Mucosa of stomach (tissue), 1 donor: ENCODE measurements around the gene PCMTD2.
"Not testable (repeated sequence)": the region's sequence is repeated elsewhere in the genome, so short reads cannot be mapped to it uniquely, and the experiment has no call there.

Source experiments
- H3K27me3 ChIP-seq: one replicate; pipeline ENCODE4 v1.7.0; 2013; ENCODE audit warnings: mild to moderate bottlenecking, low read length; ENCODE audit not compliant: control insufficient read depth, insufficient read depth
- H3K36me3 ChIP-seq: one replicate; pipeline ENCODE4 v1.7.0; 2013; ENCODE audit warnings: low read length; ENCODE audit not compliant: control insufficient read depth, insufficient read depth
- H3K4me1 ChIP-seq: one replicate; pipeline ENCODE4 v1.7.0; 2013; ENCODE audit warnings: mild to moderate bottlenecking, low read length; ENCODE audit not compliant: control insufficient read depth, insufficient read depth
- H3K4me3 ChIP-seq: one replicate; pipeline ENCODE4 v1.7.0; 2013; ENCODE audit warnings: low read length
- H3K9ac ChIP-seq: one replicate; pipeline ENCODE4 v1.7.0; 2013; ENCODE audit warnings: mild to moderate bottlenecking, low read length, moderate library complexity
- H3K9me3 ChIP-seq: one replicate; pipeline ENCODE4 v1.7.0; 2013; ENCODE audit warnings: mild to moderate bottlenecking, low read length, moderate library complexity; ENCODE audit not compliant: control insufficient read depth
- donor health status: Pancreatic carcinoma.

PCMTD2 gene

DNA sequence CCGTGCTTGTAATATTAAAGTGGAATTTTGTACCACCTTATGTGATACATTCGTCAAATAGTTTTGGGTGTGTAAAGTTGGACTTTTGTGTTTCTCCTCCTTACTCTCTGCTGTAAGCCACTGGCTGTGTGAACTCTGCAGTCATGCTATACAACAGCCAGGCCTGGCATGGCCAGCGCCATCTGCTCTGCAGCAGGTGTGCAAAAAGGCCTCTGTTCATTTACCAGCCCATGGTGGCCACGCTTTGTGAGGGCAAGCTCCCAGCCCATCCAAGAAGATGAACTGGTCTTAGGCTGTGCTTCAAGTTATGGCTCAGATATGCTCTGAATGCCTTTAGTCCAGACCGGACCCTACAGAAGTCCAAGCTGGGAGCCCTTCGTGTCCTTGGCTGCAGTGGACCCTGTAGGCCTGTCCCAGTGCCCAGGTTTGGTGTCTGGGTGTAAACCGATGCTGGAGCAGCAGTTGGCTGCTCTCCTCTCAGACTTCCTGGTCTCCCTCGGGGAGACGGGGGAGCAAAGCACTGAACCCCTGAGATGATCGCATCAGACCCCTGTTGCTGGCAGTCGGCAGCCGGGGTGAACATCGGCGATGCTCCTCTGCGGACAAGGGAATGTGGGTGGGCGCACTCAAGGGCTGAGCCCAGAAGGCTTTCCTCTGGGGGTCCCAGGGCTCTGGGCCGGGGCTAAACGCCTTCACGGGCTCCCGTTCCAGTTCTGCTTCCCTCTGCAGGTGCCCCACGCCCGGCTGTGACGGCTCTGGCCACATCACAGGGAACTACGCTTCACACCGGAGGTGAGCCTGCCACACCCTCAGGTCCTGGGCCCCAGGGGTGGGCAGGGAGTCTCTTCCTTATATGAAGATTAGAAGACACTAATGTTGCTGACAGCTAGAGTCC, 28.6 kb upstream of the PCMTD2 start:
- H3K36me3 ChIP-seq = no peaks in the 10 kb centered on the region
- no peaks in the 10 kb centered on the region for H3K27me3 ChIP-seq
- H3K4me1 ChIP-seq = no peaks in the 10 kb centered on the region
- H3K4me3 ChIP-seq = no peak overlapping the region
- H3K9me3 ChIP-seq = no peaks in the 10 kb centered on the region
- H3K9ac ChIP-seq = no peak overlapping the region

DNA sequence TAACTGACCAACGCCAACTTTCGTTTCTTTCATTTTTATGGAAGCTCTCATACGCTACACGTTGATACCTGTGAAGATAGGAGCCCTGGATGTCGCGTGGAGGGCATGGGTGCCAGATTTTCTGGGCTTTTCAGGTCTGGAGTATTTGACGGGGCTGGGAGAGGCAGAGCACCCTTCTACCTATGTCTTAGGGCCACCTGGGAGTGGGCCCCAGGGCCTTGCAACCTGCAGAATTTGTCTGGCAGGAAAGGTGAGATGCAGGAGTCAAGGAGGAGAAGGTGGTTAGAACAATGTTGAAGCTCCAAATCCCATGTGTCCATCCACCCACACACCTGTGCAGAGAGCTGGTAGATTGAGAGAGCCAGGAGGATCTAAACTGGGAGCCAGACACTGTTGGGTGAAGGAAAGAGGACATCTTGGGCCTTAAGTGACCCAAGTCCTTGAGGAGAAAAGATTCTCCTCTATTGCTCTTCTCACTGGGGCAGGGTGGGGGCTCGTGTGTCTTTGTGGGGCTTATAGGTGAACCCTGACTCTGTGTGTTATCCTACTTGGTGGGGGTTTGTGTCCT, 27.4 kb upstream of the PCMTD2 start:
- no peaks in the 10 kb centered on the region for H3K4me1 ChIP-seq
- no peak overlapping the region for H3K9ac ChIP-seq
- H3K9me3 ChIP-seq = no peaks in the 10 kb centered on the region
- H3K36me3 ChIP-seq = no peaks in the 10 kb centered on the region
- no peak overlapping the region for H3K4me3 ChIP-seq
- no peaks in the 10 kb centered on the region for H3K27me3 ChIP-seq

DNA sequence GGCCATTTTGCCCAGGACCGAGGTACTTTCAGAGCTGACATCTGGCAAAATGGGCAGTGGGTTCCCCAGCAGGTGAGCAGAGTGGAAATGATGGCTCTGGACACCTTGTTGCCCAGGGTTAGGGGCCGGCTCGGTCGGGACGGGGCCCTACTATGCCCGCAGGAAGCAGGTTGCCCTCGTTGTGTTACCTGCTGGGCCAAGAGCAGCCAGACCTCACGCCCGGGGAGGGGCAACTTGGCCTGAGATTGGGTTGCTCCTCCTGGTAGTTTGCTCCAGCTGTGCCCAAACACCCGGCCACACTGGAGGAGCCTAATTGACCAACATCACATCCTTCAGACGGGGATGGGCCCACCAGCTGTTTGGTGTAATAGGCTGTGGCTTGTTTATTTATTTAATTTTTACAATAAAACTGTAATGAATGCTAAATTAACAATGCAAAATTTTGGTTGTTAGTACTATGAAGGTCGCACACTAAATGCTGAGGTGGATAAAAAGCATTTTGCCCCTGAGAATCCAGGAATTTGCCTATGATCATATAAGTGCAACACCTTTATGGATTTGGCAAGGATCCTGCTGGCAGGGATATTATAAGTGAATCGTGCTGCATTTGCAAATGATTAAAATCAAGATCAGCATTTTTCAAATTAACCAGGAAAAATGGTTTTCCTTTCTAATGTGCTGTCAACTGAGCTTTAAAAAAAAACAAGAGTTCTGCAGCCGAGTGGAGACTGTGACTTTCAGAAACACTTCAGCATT, 26.6 kb upstream of the PCMTD2 start:
- Histone ChIP-seq H3K9ac (no peak overlapping the region), H3K27me3 (no peaks in the 10 kb centered on the region), H3K4me1 (no peaks in the 10 kb centered on the region), H3K36me3 (no peaks in the 10 kb centered on the region), H3K9me3 (no peaks in the 10 kb centered on the region), H3K4me3 (no peak overlapping the region)

DNA sequence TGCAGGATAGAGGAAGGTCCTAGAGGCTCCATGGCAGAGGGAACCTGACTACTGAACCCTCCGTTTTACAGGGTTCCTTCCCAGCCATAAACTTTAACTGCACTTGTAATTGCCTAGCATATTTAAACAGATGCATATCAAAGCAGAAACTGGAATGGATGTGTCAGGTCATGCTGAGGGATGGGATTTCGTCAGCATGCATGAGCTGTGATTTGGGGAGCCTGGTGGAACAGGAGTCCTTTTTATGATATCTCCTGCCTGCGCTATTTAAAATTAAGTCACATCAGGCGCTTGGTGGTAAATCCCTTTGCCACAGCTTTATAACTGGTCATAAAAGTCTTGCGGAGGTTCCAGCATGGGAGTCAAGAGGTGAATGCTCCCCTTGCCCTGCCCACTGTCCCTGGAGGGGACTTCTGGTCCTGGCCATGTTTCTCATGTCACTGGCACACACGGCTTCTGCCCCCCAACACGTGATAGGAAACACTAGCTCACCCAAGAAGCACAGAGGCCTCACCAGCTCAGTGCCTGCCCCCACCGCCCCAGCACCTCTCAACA, 26.0 kb upstream of the PCMTD2 start:
- H3K9ac ChIP-seq = no peak overlapping the region
- no peak overlapping the region for H3K4me3 ChIP-seq
- H3K4me1 ChIP-seq = no peaks in the 10 kb centered on the region
- no peaks in the 10 kb centered on the region for H3K36me3 ChIP-seq
- H3K9me3 ChIP-seq = no peaks in the 10 kb centered on the region
- H3K27me3 ChIP-seq = no peaks in the 10 kb centered on the region

DNA sequence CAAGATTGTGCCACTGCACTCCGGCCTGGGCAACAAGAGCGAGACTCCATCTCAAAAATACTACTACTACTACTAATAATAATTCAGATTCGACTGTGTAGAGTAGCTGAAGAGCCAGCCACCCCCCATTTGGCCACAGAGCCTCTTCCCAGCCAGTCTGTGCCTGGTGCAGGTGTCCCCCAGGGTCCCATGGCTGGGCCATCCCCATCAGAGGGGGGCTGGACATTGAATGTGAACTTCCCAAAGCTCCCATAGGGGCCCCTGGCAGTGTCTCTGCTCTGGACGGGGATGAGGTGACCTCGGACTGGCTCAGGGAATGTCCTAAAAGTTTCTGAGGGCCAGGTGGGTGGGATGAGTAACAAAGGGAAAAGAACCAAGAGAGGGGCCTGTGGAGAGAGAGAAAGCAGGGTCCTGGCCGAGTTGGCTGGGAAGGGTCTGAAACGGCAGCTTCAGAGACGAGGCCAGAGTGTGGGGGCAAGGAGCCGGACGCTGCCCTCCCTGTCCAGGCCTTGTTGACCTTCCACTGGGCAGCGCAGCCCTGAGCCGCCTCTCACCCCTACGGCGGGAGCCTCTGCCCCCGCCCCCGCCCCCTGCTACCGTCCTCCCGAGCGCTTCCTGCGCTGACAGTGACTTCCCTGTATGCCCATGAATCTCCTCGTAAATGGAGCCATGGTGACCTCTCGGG, 24.9 kb upstream of the PCMTD2 start:
- no peaks in the 10 kb centered on the region for H3K36me3 ChIP-seq
- no peak overlapping the region for H3K4me3 ChIP-seq
- no peaks in the 10 kb centered on the region for H3K27me3 ChIP-seq
- H3K9me3 ChIP-seq = no peaks in the 10 kb centered on the region
- H3K4me1 ChIP-seq = no peaks in the 10 kb centered on the region
- no peak overlapping the region for H3K9ac ChIP-seq

DNA sequence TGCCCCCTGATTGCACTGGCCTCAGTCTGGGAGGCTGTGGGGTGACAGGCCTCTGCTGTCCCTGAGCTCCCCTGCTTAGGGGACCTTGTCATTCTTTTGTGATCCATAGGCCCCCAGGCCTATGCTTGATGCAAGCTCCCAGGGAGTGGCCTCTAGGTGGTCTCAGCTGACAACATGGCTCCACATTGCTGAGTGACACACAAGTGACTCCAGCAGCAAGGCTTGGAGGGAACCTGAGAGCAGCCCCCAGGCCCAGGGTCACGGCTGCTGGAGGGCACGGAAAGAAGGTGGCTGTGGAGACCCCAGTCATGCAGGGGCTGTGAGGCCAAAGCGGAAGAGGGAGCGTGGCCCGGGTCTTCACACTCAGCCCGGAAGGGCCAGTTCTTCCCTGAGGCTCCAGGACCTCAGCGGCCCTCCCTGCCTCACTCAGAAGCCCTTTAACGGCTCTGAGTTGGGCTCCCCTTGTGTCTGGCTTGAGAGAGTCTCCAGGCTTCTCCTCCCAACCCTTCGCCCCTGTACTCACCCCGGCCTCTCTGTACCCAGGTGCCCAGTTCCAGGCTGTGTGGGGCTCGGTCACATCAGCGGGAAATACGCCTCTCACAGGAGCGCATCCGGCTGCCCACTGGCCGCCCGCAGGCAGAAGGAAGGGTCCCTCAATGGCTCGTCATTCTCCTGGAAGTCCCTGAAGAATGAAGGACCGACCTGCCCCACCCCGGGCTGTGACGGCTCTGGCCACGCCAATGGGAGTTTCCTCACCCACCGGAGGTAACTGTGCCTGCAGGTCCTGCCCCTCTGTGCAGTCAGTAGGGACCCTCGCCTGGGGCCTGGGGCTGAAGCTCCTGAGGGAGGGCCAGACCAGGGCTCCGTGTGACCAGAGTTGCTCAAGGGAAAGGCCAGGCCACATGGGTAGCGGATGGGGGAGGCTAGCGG, 23.7 kb upstream of the PCMTD2 start:
- no peaks in the 10 kb centered on the region for H3K36me3 ChIP-seq
- H3K27me3 ChIP-seq = no peaks in the 10 kb centered on the region
- no peaks in the 10 kb centered on the region for H3K9me3 ChIP-seq
- H3K4me1 ChIP-seq = no peaks in the 10 kb centered on the region
- no peak overlapping the region for H3K9ac ChIP-seq
- no peak overlapping the region for H3K4me3 ChIP-seq

DNA sequence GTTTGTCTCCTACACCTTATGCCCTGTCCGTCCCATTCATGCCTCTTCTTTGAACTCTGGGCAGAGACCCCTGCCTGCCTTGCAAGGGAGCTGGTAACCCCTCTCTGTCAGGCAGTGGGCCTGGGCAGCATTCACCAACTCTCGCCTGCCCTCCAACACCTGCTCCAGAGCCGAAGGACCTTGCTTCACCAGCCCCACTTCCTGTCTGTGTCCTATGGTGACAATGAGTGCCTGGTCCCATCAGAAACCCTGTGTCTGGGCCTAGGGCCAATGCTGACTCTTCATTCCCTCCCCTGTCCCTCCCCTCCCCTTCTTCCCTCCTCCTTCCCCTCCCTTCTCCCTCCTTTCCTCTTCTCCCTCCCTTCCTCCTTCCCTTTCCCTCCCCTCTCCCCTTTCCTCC, 22.8 kb upstream of the PCMTD2 start:
- Histone ChIP-seq H3K4me3 (no peak overlapping the region), H3K27me3 (no peaks in the 10 kb centered on the region), H3K9me3 (no peaks in the 10 kb centered on the region), H3K36me3 (no peaks in the 10 kb centered on the region), H3K9ac (no peak overlapping the region), H3K4me1 (no peaks in the 10 kb centered on the region)

DNA sequence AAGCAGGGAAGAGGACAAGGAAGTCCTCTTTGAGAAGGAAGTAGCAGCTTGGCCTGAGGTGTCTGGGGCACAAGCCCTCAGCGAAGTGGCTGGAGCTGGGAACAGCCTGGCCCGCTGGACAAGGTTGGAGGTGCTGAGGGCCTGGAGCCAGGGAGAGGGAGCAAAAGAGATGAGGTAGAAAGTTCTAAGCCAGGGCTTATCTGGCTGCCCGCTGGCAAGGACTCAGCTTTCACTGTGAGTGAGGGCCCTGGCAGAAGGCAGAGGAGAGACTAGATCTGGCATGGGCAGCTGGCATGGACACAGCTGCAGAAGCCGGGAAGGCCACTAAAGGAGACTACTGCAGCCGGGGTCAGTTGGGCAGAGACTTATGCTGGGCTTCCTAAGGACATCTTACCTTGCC, 21.8 kb upstream of the PCMTD2 start:
- Histone ChIP-seq H3K4me3 (no peak overlapping the region), H3K4me1 (no peaks in the 10 kb centered on the region), H3K9me3 (no peaks in the 10 kb centered on the region), H3K27me3 (no peaks in the 10 kb centered on the region), H3K36me3 (no peaks in the 10 kb centered on the region), H3K9ac (no peak overlapping the region)

DNA sequence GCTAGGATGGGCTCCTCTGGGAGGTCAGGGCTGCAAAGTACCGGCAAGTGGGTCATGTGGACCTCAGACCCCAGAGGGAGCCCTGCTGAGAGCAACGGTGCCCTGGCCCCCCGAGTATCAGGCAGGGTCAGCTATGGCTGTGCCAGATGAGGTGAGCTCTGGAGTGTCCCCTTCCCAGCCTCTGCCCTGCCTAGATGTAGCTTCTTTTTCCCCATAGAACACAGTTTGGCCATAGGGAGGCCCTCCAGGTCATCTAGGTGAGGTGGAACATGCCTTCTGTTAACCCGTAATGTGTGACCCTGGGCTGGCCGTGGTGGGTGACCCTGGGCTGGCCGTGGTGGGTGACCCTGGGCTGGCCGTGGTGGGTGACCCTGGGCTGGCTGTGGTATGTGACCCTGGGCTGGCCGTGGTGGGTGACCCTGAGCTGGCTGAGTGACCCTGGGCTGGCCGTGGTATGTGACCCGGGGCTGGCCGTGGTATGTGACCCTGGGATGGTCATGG, 21.2 kb upstream of the PCMTD2 start:
- no peak overlapping the region for H3K9ac ChIP-seq
- no peaks in the 10 kb centered on the region for H3K9me3 ChIP-seq
- H3K36me3 ChIP-seq = no peaks in the 10 kb centered on the region
- no peak overlapping the region for H3K4me3 ChIP-seq
- no peaks in the 10 kb centered on the region for H3K27me3 ChIP-seq
- H3K4me1 ChIP-seq = no peaks in the 10 kb centered on the region

DNA sequence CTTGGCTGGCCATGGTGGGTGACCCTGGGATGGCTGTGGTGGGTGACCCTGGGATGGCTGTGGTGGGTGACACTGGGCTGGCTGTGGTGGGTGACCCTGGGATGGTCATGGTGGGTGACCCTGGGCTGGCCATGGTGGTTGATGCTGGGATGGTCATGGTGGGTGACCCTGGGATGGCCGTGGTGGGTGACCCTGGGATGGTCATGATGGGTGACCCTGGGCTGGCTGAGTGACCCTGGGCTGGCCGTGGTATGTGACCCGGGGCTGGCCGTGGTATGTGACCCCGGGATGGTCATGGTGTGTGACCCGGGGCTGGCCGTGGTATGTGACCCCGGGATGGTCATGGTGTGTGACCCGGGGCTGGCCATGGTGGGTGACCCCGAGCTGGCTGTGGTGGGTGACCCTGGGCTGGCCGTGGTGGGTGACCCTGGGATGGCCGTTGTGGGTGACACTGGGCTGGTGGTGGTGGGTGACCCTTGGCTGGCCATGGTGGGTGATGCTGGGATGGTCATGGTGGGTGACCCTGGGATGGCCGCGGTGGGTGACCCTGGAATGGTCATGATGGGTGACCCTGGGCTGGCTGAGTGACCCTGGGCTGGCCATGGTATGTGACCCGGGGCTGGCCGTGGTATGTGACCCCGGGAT, 20.5 kb upstream of the PCMTD2 start:
- not testable (repeated sequence) for H3K36me3 ChIP-seq, H3K4me3 ChIP-seq, H3K27me3 ChIP-seq

More for the DNA sequence above, 20.5 kb upstream of the PCMTD2 start:
- not testable (repeated sequence) for H3K4me1 ChIP-seq, H3K9me3 ChIP-seq, H3K9ac ChIP-seq
